Measurements from ENCODE around the gene TK2. TPM values are rescaled to one million over a fixed set of nuclear protein-coding genes. Genes with fewer than 3 reads are reported as not detected.
A peak's percentile ranks its signal among the peaks of the same experiment; 100 is the strongest.

TK2 gene
- total RNA-seq, 1 donor from 2014 or later, result 21.5 TPM

DNA sequence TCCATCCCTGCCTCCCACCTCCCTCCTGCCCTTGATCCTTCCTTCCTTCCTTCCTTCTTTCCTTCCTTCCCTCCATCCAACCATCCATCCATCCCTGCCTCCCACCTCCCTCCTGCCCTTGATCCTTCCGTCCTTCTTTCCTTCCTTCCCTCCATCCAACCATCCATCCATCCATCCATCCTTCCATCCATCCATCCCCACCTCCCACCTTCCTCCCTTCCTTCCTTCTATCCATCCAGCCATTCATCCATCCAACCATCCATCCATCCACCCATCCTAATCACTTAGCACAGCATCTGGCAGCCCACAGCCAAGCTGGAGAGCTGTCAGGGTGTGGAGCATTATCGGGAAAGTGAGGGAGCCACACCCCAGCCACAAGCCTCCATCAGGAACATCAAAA, 54.5 kb downstream of the TK2 start:
- no peaks in the 10 kb centered on the region for H3K4me1 ChIP-seq
- H3K27me3 ChIP-seq, result no peaks in the 10 kb centered on the region
- TF ChIP-seq, protein P1, sequence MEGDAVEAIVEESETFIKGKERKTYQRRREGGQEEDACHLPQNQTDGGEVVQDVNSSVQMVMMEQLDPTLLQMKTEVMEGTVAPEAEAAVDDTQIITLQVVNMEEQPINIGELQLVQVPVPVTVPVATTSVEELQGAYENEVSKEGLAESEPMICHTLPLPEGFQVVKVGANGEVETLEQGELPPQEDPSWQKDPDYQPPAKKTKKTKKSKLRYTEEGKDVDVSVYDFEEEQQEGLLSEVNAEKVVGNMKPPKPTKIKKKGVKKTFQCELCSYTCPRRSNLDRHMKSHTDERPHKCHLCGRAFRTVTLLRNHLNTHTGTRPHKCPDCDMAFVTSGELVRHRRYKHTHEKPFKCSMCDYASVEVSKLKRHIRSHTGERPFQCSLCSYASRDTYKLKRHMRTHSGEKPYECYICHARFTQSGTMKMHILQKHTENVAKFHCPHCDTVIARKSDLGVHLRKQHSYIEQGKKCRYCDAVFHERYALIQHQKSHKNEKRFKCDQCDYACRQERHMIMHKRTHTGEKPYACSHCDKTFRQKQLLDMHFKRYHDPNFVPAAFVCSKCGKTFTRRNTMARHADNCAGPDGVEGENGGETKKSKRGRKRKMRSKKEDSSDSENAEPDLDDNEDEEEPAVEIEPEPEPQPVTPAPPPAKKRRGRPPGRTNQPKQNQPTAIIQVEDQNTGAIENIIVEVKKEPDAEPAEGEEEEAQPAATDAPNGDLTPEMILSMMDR (IDR thresholded peaks at IDR 0.05), result no peak
- H3K27ac ChIP-seq, result no peak overlapping the region
- H3K4me3 ChIP-seq, result no peak overlapping the region
- no peaks in the 10 kb centered on the region for H3K36me3 ChIP-seq
- no peaks in the 10 kb centered on the region for H3K9me3 ChIP-seq
- intact Hi-C loops (cut with DNase I), result no loop called here
- DNase-seq (ENCODE audit: low spot score in 2 of 2), result no peak

- H3K4me1 ChIP-seq, result no peaks in the 10 kb centered on the region
- no peak overlapping the region for H3K27ac ChIP-seq
- TF ChIP-seq, protein P1 (IDR thresholded peaks at IDR 0.05), result no peak
- DNase-seq (ENCODE audit: low spot score in 2 of 2), result no peak
- no peaks in the 10 kb centered on the region for H3K27me3 ChIP-seq
- intact Hi-C loops (cut with DNase I), result no loop called here
- H3K4me3 ChIP-seq, result no peak overlapping the region
- H3K9me3 ChIP-seq, result no peaks in the 10 kb centered on the region
- H3K36me3 ChIP-seq, result no peaks in the 10 kb centered on the region
These were observed 55.0 kb downstream of the TK2 start for GRCh38 chr16:66494916-66495315.

GRCh38 chr16:66493490-66494401, 56.2 kb downstream of the TK2 start:
- Histone ChIP-seq H3K27ac (no peak overlapping the region), H3K9me3 (no peaks in the 10 kb centered on the region), H3K27me3 (no peaks in the 10 kb centered on the region), H3K4me1 (no peaks in the 10 kb centered on the region), H3K4me3 (no peak overlapping the region), H3K36me3 (no peaks in the 10 kb centered on the region)
- DNase-seq (ENCODE audit: low spot score in 2 of 2), result peak in 1 of 2 donors; percentile 55
- TF ChIP-seq, protein P1 (IDR thresholded peaks at IDR 0.05), result no peak
- intact Hi-C loops (cut with DNase I), result no loop called here

GRCh38 chr16:66491716-66492064, 58.2 kb downstream of the TK2 start:
- H3K27ac ChIP-seq, result no peak overlapping the region
- no peaks in the 10 kb centered on the region for H3K36me3 ChIP-seq
- peak in 1 of 2 donors; percentile 38 for DNase-seq (ENCODE audit: low spot score in 2 of 2)
- TF ChIP-seq, protein P1 (IDR thresholded peaks at IDR 0.05), result no peak
- peaks cover 4 to 12% of the 10 kb centered on the region in 2 donors for H3K4me1 ChIP-seq
- H3K4me3 ChIP-seq, result no peak overlapping the region
- no peaks in the 10 kb centered on the region for H3K27me3 ChIP-seq
- no peaks in the 10 kb centered on the region for H3K9me3 ChIP-seq
- intact Hi-C loops (cut with DNase I), result no loop called here

DNA sequence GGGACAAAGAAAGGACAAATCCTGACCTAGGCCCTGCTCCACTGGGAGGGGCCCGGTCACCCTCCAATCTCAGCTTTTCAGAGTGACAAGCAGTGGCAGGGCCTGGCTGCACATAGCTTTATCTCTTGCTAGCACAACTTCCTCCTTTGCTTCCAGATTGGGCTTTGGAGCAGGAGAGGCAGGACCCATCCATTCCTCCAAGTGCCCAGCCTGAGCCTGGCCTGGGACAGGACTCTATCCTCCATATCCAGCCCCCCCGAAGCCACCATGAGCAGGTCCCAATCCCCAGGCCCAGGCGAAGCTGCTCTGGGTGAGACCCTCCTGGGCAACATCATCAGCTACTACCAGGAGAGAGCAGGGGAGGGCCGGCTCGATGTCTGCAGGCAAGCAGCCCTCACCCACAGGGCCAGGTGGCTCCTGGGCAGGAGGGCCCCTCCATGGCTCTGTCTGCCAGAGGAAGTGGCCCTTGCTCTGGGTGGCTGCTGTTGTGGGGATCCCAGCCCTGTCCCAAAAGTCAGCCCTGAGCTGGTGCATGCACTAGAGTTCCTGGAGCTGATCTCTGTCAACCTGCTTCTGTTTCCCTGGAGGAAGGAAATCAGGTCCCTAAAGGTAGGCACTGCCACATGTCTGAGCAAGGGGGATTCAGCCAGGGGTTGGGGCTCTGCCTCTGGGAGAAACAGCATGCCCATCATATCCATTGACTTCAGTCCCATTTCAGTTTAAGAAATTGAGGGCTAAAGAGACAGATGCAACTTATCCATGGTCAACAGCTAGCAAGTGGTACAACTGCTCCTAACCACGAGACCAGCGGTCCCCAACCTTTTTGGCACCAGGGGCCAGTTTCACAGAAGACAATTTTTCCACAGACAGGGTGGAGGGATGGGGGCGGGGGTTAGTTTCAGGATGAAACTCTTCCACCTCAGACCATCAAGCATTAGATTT, 58.9 kb downstream of the TK2 start:
- intact Hi-C loops (cut with DNase I), result no loop called here
- H3K27me3 ChIP-seq, result no peaks in the 10 kb centered on the region
- DNase-seq (ENCODE audit: low spot score in 2 of 2), result peak in 1 of 2 donors; percentile 60
- H3K36me3 ChIP-seq, result no peaks in the 10 kb centered on the region
- H3K4me1 ChIP-seq, result peaks cover 8 to 18% of the 10 kb centered on the region in 2 donors
- no peaks in the 10 kb centered on the region for H3K9me3 ChIP-seq
- TF ChIP-seq, protein P1 (IDR thresholded peaks at IDR 0.05), result no peak
- no peak overlapping the region for H3K4me3 ChIP-seq
- no peak overlapping the region for H3K27ac ChIP-seq

All from ascending aorta (tissue), 2 donors.